DOHH2 (cell line): ENCODE data around the gene GLB1L2.

Source experiments
- H3F3A ChIP-seq: fragments of 200-600 bp; sonication (generic), shearing (Covaris generic); 2 replicates; pipeline ENCODE4 v1.6.0; 2016; ENCODE audit warnings: antibody characterized with exemption, mild to moderate bottlenecking; ENCODE audit not compliant: control insufficient read depth, insufficient read depth
- H3K27ac ChIP-seq: fragments of 200-600 bp; sonication (generic); 2 replicates; pipeline ENCODE4 v1.5.1; 2014; ENCODE audit warnings: low read depth, mild to moderate bottlenecking, low read length, moderate library complexity
- H3K27me3 ChIP-seq: fragments of 200-600 bp; sonication (generic); 2 replicates; pipeline ENCODE4 v1.6.1; 2014; ENCODE audit warnings: mild to moderate bottlenecking, low read length, mixed read lengths; ENCODE audit not compliant: control insufficient read depth
- H3K36me3 ChIP-seq: fragments of 200-600 bp; sonication (generic); 2 replicates; pipeline ENCODE4 v1.6.1; 2014; ENCODE audit warnings: mild to moderate bottlenecking, low read length, moderate library complexity, mixed read lengths; ENCODE audit not compliant: control insufficient read depth
- H3K4me1 ChIP-seq: fragments of 200-600 bp; sonication (generic); 2 replicates; pipeline ENCODE4 v1.6.1; 2014; ENCODE audit warnings: mild to moderate bottlenecking, low read length, mixed read lengths; ENCODE audit not compliant: control insufficient read depth
- H3K4me2 ChIP-seq: fragments of 200-600 bp; sonication (generic); 2 replicates; pipeline ENCODE4 v1.6.0; 2014; ENCODE audit warnings: mild to moderate bottlenecking, low read length, moderate library complexity
- H3K4me3 ChIP-seq: fragments of 200-600 bp; sonication (generic); 2 replicates; pipeline ENCODE4 v1.5.1; 2014; ENCODE audit warnings: mild to moderate bottlenecking, low read length, mixed read lengths
- H3K79me2 ChIP-seq: fragments of 200-600 bp; sonication (generic); 2 replicates; pipeline ENCODE4 v1.6.1; 2014; ENCODE audit warnings: mild to moderate bottlenecking, low read length, mixed read lengths; ENCODE audit not compliant: control insufficient read depth
- H3K9me2 ChIP-seq: fragments of 200-600 bp; sonication (generic); replicated peaks from 2 replicates; pipeline ENCODE4 v1.6.1; 2014; ENCODE audit warnings: mild to moderate bottlenecking, low read length, mixed read lengths; ENCODE audit not compliant: control insufficient read depth
- H3K9me3 ChIP-seq: fragments of 200-600 bp; sonication (generic); 2 replicates; pipeline ENCODE4 v1.6.1; 2014; ENCODE audit warnings: antibody characterized with exemption, low read length, mixed read lengths; ENCODE audit not compliant: control insufficient read depth, insufficient read depth
- H4K20me1 ChIP-seq: fragments of 200-600 bp; sonication (generic); 2 replicates; pipeline ENCODE4 v1.6.0; 2014; ENCODE audit warnings: low read depth, mild to moderate bottlenecking, antibody characterized with exemption, low read length, moderate library complexity; ENCODE audit not compliant: control insufficient read depth, insufficient read depth
- CTCF ChIP-seq: fragments of 200-600 bp; sonication (generic); IDR thresholded peaks from one replicate; pipeline ENCODE4 v1.5.1; 2014; ENCODE audit warnings: antibody characterized with exemption, mild to moderate bottlenecking, low read depth, low read length; ENCODE audit not compliant: poor library complexity, severe bottlenecking
- EZH2phosphoT487 ChIP-seq: fragments of 200-600 bp; sonication (generic); IDR thresholded peaks from 2 replicates; pipeline ENCODE4 v1.6.1; 2017; ENCODE audit warnings: borderline replicate concordance, mild to moderate bottlenecking, antibody characterized with exemption, low read length, moderate library complexity, mixed read lengths

Gene GLB1L2

DNA sequence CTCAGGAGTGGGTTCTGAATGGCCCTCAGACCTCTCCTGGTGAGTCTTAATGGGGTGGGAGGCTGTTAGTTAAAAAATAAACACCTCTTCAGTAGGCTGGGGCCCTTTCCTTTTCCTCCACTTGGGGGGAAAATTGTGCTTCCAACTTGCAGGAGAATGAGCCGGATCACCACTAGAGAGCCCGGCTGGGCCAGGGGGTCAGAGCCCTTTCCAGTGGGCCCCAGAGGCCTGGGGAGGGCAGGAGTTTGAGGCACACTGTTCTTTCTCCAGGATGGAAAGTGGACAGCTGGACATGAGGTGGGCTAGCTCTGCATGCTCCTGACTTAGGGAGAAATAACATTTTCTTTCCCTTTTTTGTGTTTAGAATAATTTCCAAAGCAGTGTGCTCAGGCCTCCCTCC lies 47.5 kb downstream of the GLB1L2 start:
- no peaks in the 10 kb centered on the region for H3K9me2 ChIP-seq
- no peak overlapping the region for H3K4me2 ChIP-seq
- H4K20me1 ChIP-seq: no peaks in the 10 kb centered on the region
- H3K36me3 ChIP-seq: no peaks in the 10 kb centered on the region
- no peaks in the 10 kb centered on the region for H3F3A ChIP-seq
- no peaks in the 10 kb centered on the region for H3K9me3 ChIP-seq
- H3K27me3 ChIP-seq: no peaks in the 10 kb centered on the region
- no peaks in the 10 kb centered on the region for H3K4me1 ChIP-seq
- H3K4me3 ChIP-seq: no peak overlapping the region
- no peak overlapping the region for H3K27ac ChIP-seq
- H3K79me2 ChIP-seq: no peaks in the 10 kb centered on the region
- TF ChIP-seq EZH2phosphoT487 (no peak), CTCF (no peak)

GRCh38 chr11:134380229-134380628 lies 48.4 kb downstream of the GLB1L2 start:
- no peaks in the 10 kb centered on the region for H3K4me1 ChIP-seq
- no peaks in the 10 kb centered on the region for H3K36me3 ChIP-seq
- no peak overlapping the region for H3K4me2 ChIP-seq
- TF ChIP-seq CTCF: no peak
- no peak for TF ChIP-seq EZH2phosphoT487
- H3K79me2 ChIP-seq: no peaks in the 10 kb centered on the region
- H3K9me3 ChIP-seq: no peaks in the 10 kb centered on the region
- no peak overlapping the region for H3K4me3 ChIP-seq
- H3K27me3 ChIP-seq: no peaks in the 10 kb centered on the region
- H4K20me1 ChIP-seq: no peaks in the 10 kb centered on the region
- H3K27ac ChIP-seq: no peak overlapping the region
- H3K9me2 ChIP-seq: no peaks in the 10 kb centered on the region
- H3F3A ChIP-seq: no peaks in the 10 kb centered on the region

DNA sequence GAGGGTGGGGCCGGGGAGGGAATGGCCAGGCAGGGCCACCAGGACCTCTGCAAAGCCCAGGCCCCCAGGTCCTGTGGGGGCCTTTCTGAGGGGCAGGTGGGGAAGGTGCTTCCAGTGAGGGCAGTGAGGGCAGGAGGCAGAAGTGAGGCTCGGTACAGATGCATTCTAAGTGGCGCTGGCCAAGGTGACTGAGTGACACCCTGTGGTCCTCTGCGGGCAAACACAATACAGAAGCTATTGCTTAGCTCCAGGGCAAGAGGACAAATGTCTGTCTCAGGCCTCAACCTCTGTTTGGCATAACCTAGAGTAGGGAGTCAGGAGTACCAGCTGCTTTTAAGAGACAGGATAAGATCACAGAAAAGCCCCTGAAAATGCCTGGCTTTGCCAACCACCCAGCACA lies 49.0 kb downstream of the GLB1L2 start:
- no peaks in the 10 kb centered on the region for H3K9me2 ChIP-seq
- H3K27me3 ChIP-seq: no peaks in the 10 kb centered on the region
- no peak overlapping the region for H3K4me2 ChIP-seq
- no peak overlapping the region for H3K4me3 ChIP-seq
- no peaks in the 10 kb centered on the region for H3K4me1 ChIP-seq
- H3K79me2 ChIP-seq: no peaks in the 10 kb centered on the region
- no peak for TF ChIP-seq EZH2phosphoT487
- no peak for TF ChIP-seq CTCF
- no peaks in the 10 kb centered on the region for H3K36me3 ChIP-seq
- H3K9me3 ChIP-seq: no peaks in the 10 kb centered on the region
- no peaks in the 10 kb centered on the region for H4K20me1 ChIP-seq
- no peak overlapping the region for H3K27ac ChIP-seq
- H3F3A ChIP-seq: no peaks in the 10 kb centered on the region

DNA sequence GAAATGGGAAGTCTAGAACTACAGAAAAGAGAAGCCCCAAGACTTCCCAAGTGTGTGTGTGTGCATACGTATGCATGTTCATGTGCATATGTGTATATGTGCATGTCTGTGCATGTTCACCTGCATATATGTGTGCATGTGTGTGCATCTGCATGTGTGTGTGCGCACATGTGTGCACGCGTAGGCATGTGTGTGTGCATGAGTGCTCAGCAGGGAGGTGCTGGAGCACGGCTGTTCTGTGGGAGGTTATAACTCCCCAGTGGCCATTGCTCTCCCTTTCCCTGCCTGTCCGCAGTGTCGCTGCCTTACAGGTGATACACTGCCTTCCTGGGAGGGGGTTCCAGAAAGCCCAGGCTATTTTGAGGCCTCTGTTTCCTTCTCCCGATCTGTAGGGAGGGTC lies 50.5 kb downstream of the GLB1L2 start:
- H3K9me3 ChIP-seq: no peaks in the 10 kb centered on the region
- no peaks in the 10 kb centered on the region for H3K36me3 ChIP-seq
- no peak overlapping the region for H3K4me2 ChIP-seq
- no peak overlapping the region for H3K27ac ChIP-seq
- H3K9me2 ChIP-seq: no peaks in the 10 kb centered on the region
- TF ChIP-seq EZH2phosphoT487 (no peak), CTCF (no peak)
- H4K20me1 ChIP-seq: no peaks in the 10 kb centered on the region
- H3K27me3 ChIP-seq: no peaks in the 10 kb centered on the region
- H3F3A ChIP-seq: no peaks in the 10 kb centered on the region
- no peaks in the 10 kb centered on the region for H3K79me2 ChIP-seq
- H3K4me3 ChIP-seq: no peak overlapping the region
- no peaks in the 10 kb centered on the region for H3K4me1 ChIP-seq
